ENCODE measurements around the gene FMO2.

The FMO2 gene

GRCh38 chr1:171185091-171185490 lies at the start of gene FMO2:
Gene FMO2, plus strand, starts transcription at chr1:171185300. Its CDS starts 414 bp downstream, at chr1:171185714.
- DNase-seq, result no peak

GRCh38 chr1:171137580-171137979 lies 47.5 kb upstream of the FMO2 start:
- no peak for DNase-seq

GRCh38 chr1:171138980-171139379 lies 46.1 kb upstream of the FMO2 start:
- DNase-seq, result no peak

GRCh38 chr1:171139890-171140289 lies 45.2 kb upstream of the FMO2 start:
- DNase-seq, result no peak

GRCh38 chr1:171140401-171140800 lies 44.7 kb upstream of the FMO2 start:
- DNase-seq, result no peak

- no peak for DNase-seq
Observed at GRCh38 chr1:171140956-171141687, 44.0 kb upstream of the FMO2 start.

- DNase-seq, result no peak
Observed at GRCh38 chr1:171141688-171142415, 43.2 kb upstream of the FMO2 start.

GRCh38 chr1:171142416-171143385 lies 42.4 kb upstream of the FMO2 start:
- no peak for DNase-seq

GRCh38 chr1:171150156-171150555 lies 34.9 kb upstream of the FMO2 start:
- no peak for DNase-seq

GRCh38 chr1:171152549-171152948 lies 32.6 kb upstream of the FMO2 start:
- DNase-seq, result no peak

- no peak for DNase-seq
Observed at GRCh38 chr1:171155484-171155883, 29.6 kb upstream of the FMO2 start.

- no peak for DNase-seq
Observed at GRCh38 chr1:171158096-171158495, 27.0 kb upstream of the FMO2 start.

GRCh38 chr1:171158551-171158950 lies 26.5 kb upstream of the FMO2 start:
- no peak for DNase-seq

- no peak for DNase-seq
Observed at GRCh38 chr1:171159148-171159547, 26.0 kb upstream of the FMO2 start.

- no peak for DNase-seq
Observed at GRCh38 chr1:171160211-171160610, 24.9 kb upstream of the FMO2 start.

- no peak for DNase-seq
Observed at GRCh38 chr1:171160639-171161354, 24.3 kb upstream of the FMO2 start.

- no peak for DNase-seq
Observed at GRCh38 chr1:171161431-171161830, 23.7 kb upstream of the FMO2 start.

- DNase-seq, result no peak
Observed at GRCh38 chr1:171166361-171166760, 18.7 kb upstream of the FMO2 start.

GRCh38 chr1:171167785-171168184 lies 17.3 kb upstream of the FMO2 start:
- no peak for DNase-seq

- DNase-seq, result no peak
Observed at GRCh38 chr1:171172471-171172870, 12.6 kb upstream of the FMO2 start.

GRCh38 chr1:171173069-171173468 lies 12.0 kb upstream of the FMO2 start:
- no peak for DNase-seq

- no peak for DNase-seq
Observed at GRCh38 chr1:171174560-171175294, 10.4 kb upstream of the FMO2 start.

Data from stimulated activated CD4-positive, alpha-beta T cell treated with anti-CD3 and anti-CD28 coated beads, Interleukin-12 subunit alpha, Interleukin-12 subunit beta, amount 100 ng/mL, for 4 hours (primary cell).